Esophagus muscularis mucosa (tissue), 4 donors: ENCODE data around the gene PACSIN2. TPM values are rescaled to one million over a fixed set of nuclear protein-coding genes. Genes with fewer than 3 reads are reported as not detected.

Experiments
- DNase-seq: peaks from one replicate; pipeline ENCODE4 v3.0.0-alpha.2; 2017; ENCODE audit errors: extremely low spot score
- H3K27ac ChIP-seq, 4 donors: fragments of 200-600 bp; sonication (generic); replicated peaks in 1 of 4; 1 replicate in 3 of 4; 2 replicates in 1 of 4; pipeline ENCODE4 v1.5.1; 2016 to 2019; ENCODE audit warnings: mild to moderate bottlenecking in 1 of 4
- H3K27me3 ChIP-seq, 4 donors: fragments of 200-600 bp; sonication (generic); one replicate each; pipeline versions ENCODE4 v1.5.1 to v1.6.0; 2016 to 2019
- H3K36me3 ChIP-seq, 4 donors: fragments of 200-600 bp; sonication (generic); one replicate each; pipeline ENCODE4 v1.5.1; 2016 to 2019
- H3K4me1 ChIP-seq, 4 donors: fragments of 200-600 bp; sonication (generic); one replicate each; pipeline ENCODE4 v1.5.1; 2016 to 2019
- H3K4me3 ChIP-seq, 4 donors: fragments of 200-600 bp; sonication (generic); 1 replicate in 2 of 4; 2 replicates in 2 of 4; pipeline ENCODE4 v1.5.1; 2016 to 2019; ENCODE audit warnings: mild to moderate bottlenecking in 4 of 4, moderate library complexity in 1 of 4
- H3K9me3 ChIP-seq, 4 donors: fragments of 200-600 bp; sonication (generic); 1 replicate in 3 of 4; 2 replicates in 1 of 4; pipeline ENCODE4 v1.5.1; 2016 to 2019
- EP300 ChIP-seq: sonication (generic); formaldehyde crosslinking; IDR thresholded peaks from one replicate; pipeline ENCODE4 v1.6.1; 2017; ENCODE audit warnings: antibody characterized with exemption
- POLR2A ChIP-seq: fragments of 450-650 bp; IDR thresholded peaks from one replicate; pipeline ENCODE4 v1.6.1; 2017; ENCODE audit warnings: antibody characterized with exemption, moderate library complexity, mild to moderate bottlenecking, low read depth
- POLR2AphosphoS5 ChIP-seq, 2 donors: sonication (generic); formaldehyde crosslinking; IDR thresholded peaks; one replicate each; pipeline ENCODE4 v1.6.1; 2017; ENCODE audit warnings: antibody characterized with exemption in 2 of 2
- WGBS: methylation state at CpG from one replicate; pipeline ENCODE4 v1.1.5; 2018; 5-methylcytosine and 5-hydroxymethylcytosine counted together
- intact Hi-C: fragments of 100-400 bp; cut with DNase I; formaldehyde crosslinking; loops from one replicate; pipeline ENCODE4 v1.15.1; 2023
- total RNA-seq, 4 donors: library from RNA; depleted of rRNA; stranded (reverse); fragments of >200 nt; gene quantifications; one replicate each; pipeline versions ENCODE4 v1.1.0 to v1.2.1, GENCODE V29; 2016
- TF ChIP-seq, protein P1 (sequence below), 3 experiments: fragments of 200-600 bp in 2 of 3; fragments of 450-650 bp in 1 of 3; sonication (generic) in 2 of 3; IDR thresholded peaks; one replicate each; pipeline ENCODE4 v1.5.1; 2017 to 2019; ENCODE audit warnings: antibody characterized with exemption in 3 of 3, mild to moderate bottlenecking in 2 of 3, moderate library complexity in 1 of 3

PACSIN2 gene
- total RNA-seq, 4 donors from 2014 or later = 91.1 to 147 (median 116) TPM

DNA sequence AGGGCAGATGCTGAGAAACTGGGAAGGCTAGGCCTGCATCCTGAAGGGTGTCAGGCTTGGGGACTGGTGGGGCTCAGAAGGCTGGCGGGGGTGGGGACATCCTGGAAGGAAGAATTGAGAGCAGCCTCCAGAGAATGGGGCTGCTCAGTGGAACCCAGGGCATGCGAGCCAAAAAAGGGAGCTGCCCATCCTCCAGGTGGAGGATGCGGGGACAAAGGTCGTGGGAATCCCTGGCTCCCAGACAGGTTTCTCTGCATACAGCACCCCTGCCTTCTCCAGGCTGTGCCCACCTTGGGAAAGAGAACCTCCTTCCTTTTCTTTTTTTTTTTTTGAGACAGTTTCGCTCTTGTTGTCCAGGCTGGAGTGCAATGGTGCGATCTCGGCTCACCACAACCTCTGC is 117.0 kb downstream of the PACSIN2 start:
- TF ChIP-seq, protein P1, sequence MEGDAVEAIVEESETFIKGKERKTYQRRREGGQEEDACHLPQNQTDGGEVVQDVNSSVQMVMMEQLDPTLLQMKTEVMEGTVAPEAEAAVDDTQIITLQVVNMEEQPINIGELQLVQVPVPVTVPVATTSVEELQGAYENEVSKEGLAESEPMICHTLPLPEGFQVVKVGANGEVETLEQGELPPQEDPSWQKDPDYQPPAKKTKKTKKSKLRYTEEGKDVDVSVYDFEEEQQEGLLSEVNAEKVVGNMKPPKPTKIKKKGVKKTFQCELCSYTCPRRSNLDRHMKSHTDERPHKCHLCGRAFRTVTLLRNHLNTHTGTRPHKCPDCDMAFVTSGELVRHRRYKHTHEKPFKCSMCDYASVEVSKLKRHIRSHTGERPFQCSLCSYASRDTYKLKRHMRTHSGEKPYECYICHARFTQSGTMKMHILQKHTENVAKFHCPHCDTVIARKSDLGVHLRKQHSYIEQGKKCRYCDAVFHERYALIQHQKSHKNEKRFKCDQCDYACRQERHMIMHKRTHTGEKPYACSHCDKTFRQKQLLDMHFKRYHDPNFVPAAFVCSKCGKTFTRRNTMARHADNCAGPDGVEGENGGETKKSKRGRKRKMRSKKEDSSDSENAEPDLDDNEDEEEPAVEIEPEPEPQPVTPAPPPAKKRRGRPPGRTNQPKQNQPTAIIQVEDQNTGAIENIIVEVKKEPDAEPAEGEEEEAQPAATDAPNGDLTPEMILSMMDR (IDR thresholded peaks at IDR 0.05) = no peak
- TF ChIP-seq POLR2AphosphoS5 (IDR thresholded peaks at IDR 0.05) = no peak
- no peak for TF ChIP-seq POLR2A
- TF ChIP-seq EP300 = no peak
- Histone ChIP-seq H3K36me3 (peaks cover 0 to 19% (median 15%) of the 10 kb centered on the region in 4 donors), H3K27me3 (no peaks in the 10 kb centered on the region), H3K27ac (no peak overlapping the region), H3K4me1 (peaks cover 59 to 90% (median 71%) of the 10 kb centered on the region in 4 donors), H3K4me3 (no peak overlapping the region), H3K9me3 (no peaks in the 10 kb centered on the region)
- intact Hi-C loops = no loop called here
- no peak for DNase-seq
- WGBS = 93% methylated on average over 7 of the region's 7 CpGs

DNA sequence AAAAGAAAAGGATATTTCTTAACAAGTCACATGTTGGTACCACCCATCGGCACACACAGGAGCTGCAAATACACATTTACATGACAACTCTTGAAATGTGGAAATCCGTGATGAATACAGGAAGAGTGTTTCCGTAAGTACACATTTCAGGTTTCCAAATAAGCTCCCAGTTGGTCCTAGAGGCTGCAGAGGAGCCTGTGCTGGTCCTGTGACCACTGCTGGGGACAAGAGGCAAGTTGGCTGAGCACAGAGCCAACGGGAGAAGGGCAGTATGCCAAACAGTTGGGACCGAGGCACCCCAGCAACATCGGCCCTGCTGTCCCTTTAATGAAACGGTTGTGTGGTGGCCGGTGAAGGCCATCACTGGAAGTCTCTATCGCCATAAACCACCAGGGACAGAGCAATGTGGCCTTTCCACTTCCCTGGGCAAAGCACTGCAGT is 119.4 kb downstream of the PACSIN2 start:
- 61% methylated on average over 5 of the region's 9 CpGs for WGBS
- Histone ChIP-seq H3K4me3 (no peak overlapping the region), H3K27ac (peak overlapping the region in 3 of 4 donors; percentile 4 to 42 (median 26)), H3K36me3 (peaks cover 5 to 35% (median 25%) of the 10 kb centered on the region in 4 donors), H3K4me1 (peaks cover 50 to 77% (median 63%) of the 10 kb centered on the region in 4 donors), H3K9me3 (no peaks in the 10 kb centered on the region), H3K27me3 (no peaks in the 10 kb centered on the region)
- TF ChIP-seq POLR2A (no peak), POLR2AphosphoS5 (IDR thresholded peaks at IDR 0.05) (no peak), EP300 (no peak)
- TF ChIP-seq, protein P1 (IDR thresholded peaks at IDR 0.05) = no peak
- DNase-seq = no peak
- intact Hi-C loops = no loop called here

DNA sequence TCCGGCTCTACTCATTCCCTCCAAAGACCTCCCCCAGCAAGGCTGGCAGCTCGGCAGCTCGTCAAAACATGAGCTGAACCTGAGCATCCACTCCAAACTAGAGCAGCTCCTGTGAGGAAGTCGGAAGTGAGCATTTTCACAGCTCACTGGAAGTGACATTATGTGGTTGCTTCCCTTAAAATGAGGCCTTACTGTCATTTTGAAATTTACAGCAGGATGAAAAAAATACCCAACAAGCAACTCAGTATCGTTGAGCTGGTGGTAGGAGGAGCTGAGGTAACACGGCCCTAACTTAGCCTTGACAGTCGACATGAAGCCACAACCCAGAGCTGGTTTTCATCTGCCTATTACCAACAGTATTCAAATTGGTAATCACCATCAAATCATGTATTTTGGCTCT is 119.9 kb downstream of the PACSIN2 start:
- no peaks in the 10 kb centered on the region for H3K27me3 ChIP-seq
- H3K4me3 ChIP-seq = no peak overlapping the region
- DNase-seq = no peak
- peaks cover 50 to 76% (median 63%) of the 10 kb centered on the region in 4 donors for H3K4me1 ChIP-seq
- H3K36me3 ChIP-seq = peaks cover 10 to 40% (median 30%) of the 10 kb centered on the region in 4 donors
- no peak for TF ChIP-seq POLR2A
- TF ChIP-seq EP300 = no peak
- TF ChIP-seq POLR2AphosphoS5 (IDR thresholded peaks at IDR 0.05) = no peak
- TF ChIP-seq, protein P1 (IDR thresholded peaks at IDR 0.05) = no peak
- H3K9me3 ChIP-seq = no peaks in the 10 kb centered on the region
- peak overlapping the region in 3 of 4 donors; percentile 4 to 42 (median 26) for H3K27ac ChIP-seq
- WGBS = 44% methylated on average over 7 of the region's 7 CpGs
- intact Hi-C loops = no loop called here

DNA sequence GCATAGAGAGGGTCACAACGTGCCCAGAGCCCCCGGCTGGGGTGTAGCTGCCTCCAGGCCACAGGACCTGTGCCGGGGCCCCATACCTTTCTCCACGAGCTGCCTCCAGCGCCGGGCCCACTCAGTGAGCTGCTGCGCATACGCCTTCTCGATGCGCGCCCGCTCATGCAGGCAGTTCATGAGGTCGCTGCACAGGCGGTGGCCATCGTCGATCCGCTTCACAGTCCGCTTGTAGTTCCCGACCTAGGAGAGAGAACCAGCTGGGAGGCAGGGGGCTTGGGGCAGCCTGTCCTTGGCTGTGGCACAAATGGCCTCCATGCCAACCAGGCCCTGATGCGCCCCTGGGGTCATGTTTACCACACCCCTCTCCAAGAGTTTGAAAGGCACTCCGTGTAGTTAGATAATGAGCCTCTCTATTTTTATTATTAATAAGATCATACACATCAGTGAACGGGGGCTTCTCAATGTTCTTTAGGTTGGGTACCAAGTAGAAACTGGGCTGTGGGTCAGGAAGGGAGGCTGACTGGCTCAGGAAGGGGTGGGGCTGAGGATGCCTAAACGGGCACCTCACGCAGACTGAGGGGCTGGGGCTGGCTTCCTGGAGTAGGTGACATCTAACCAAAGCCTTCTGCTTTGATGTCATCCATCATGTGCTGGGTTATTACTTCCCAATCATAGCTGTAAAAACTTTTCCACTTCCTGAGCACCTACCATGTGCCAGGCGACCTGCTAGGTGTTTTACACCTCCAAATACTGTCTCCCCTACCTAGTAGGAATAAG is 121.4 kb downstream of the PACSIN2 start:
- 94% methylated on average over 18 of the region's 25 CpGs for WGBS
- peaks cover 50 to 61% (median 56%) of the 10 kb centered on the region in 4 donors for H3K4me1 ChIP-seq
- DNase-seq = no peak
- no peaks in the 10 kb centered on the region for H3K27me3 ChIP-seq
- H3K36me3 ChIP-seq = peaks cover 21 to 48% (median 44%) of the 10 kb centered on the region in 4 donors
- H3K9me3 ChIP-seq = no peaks in the 10 kb centered on the region
- no peak overlapping the region for H3K4me3 ChIP-seq
- TF ChIP-seq, protein P1 (IDR thresholded peaks at IDR 0.05) = no peak
- TF ChIP-seq POLR2A (no peak), EP300 (no peak)
- intact Hi-C loops = no loop called here
- H3K27ac ChIP-seq = peak overlapping the region in 2 of 4 donors; percentile 16 to 19
